GM12892 (cell line): ENCODE data around the gene OR1D5.

Experiments used
- DNase-seq: peaks from one replicate; pipeline ENCODE4 v3.0.0; 2011; ENCODE audit not compliant: insufficient read length
- FAIRE-seq: peaks from 2 replicates; lab custom pipeline; 2011; peaks lifted over from hg19 to GRCh38; lab: Jason Lieb, UNC
- POLR2A ChIP-seq: IDR thresholded peaks from 2 replicates; pipeline ENCODE4 v1.6.1; 2011; ENCODE audit warnings: low read depth, low read length, control low read depth
- POLR2AphosphoS5 ChIP-seq: IDR thresholded peaks from 2 replicates; pipeline ENCODE4 v1.6.1; 2011; ENCODE audit warnings: low read depth, low read length, control low read depth
- TAF1 ChIP-seq: IDR thresholded peaks from 2 replicates; pipeline ENCODE4 v1.6.1; 2011; ENCODE audit warnings: low read depth, mild to moderate bottlenecking, control low read depth, low read length, borderline replicate concordance

Gene OR1D5

GRCh38 chr17:3029213-3029913 is 34.0 kb downstream of the OR1D5 start:
- DNase-seq (no peak), FAIRE-seq (no peak)
- TF ChIP-seq TAF1 = no peak
- TF ChIP-seq POLR2A = no peak
- TF ChIP-seq POLR2AphosphoS5 = no peak

GRCh38 chr17:3027786-3028532 is 35.4 kb downstream of the OR1D5 start:
- no peak for TF ChIP-seq POLR2AphosphoS5
- DNase-seq (no peak), FAIRE-seq (no peak)

GRCh38 chr17:3026856-3027751 is 36.3 kb downstream of the OR1D5 start:
- no peak for DNase-seq
- no peak for FAIRE-seq
- no peak for TF ChIP-seq POLR2AphosphoS5
- no peak for TF ChIP-seq POLR2A
- TF ChIP-seq TAF1 = no peak

- no peak for TF ChIP-seq TAF1
- TF ChIP-seq POLR2A = no peak
- TF ChIP-seq POLR2AphosphoS5 = no peak
- DNase-seq (no peak), FAIRE-seq (no peak)
Measured at GRCh38 chr17:3026125-3026855, 37.1 kb downstream of the OR1D5 start.

GRCh38 chr17:3025421-3026124 is 37.8 kb downstream of the OR1D5 start:
- no peak for TF ChIP-seq POLR2A
- DNase-seq (no peak), FAIRE-seq (no peak)

- no peak for TF ChIP-seq POLR2A
- no peak for TF ChIP-seq POLR2AphosphoS5
- TF ChIP-seq TAF1 = no peak
- no peak for DNase-seq
- no peak for FAIRE-seq
Measured at GRCh38 chr17:3024346-3024745, 39.1 kb downstream of the OR1D5 start.

GRCh38 chr17:3022197-3022596 is 41.2 kb downstream of the OR1D5 start:
- FAIRE-seq (no peak), DNase-seq (no peak)
- TF ChIP-seq POLR2AphosphoS5 = no peak
- TF ChIP-seq POLR2A = no peak
- no peak for TF ChIP-seq TAF1

GRCh38 chr17:3020381-3020780 is 43.0 kb downstream of the OR1D5 start:
- FAIRE-seq (no peak), DNase-seq (no peak)
- TF ChIP-seq TAF1 = no peak
- TF ChIP-seq POLR2AphosphoS5 = no peak
- no peak for TF ChIP-seq POLR2A

GRCh38 chr17:3019761-3020160 is 43.6 kb downstream of the OR1D5 start:
- FAIRE-seq (no peak), DNase-seq (no peak)
- TF ChIP-seq POLR2AphosphoS5 (no peak), POLR2A (no peak), TAF1 (no peak)

- no peak for DNase-seq
- FAIRE-seq = no peak
- no peak for TF ChIP-seq POLR2A
- no peak for TF ChIP-seq TAF1
- TF ChIP-seq POLR2AphosphoS5 = no peak
Measured at GRCh38 chr17:3017936-3018335, 45.5 kb downstream of the OR1D5 start.

GRCh38 chr17:3015890-3016289 is 47.5 kb downstream of the OR1D5 start:
- FAIRE-seq (no peak), DNase-seq (no peak)

More at GRCh38 chr17:3015890-3016289, 47.5 kb downstream of the OR1D5 start:
- no peak for TF ChIP-seq POLR2A
- no peak for TF ChIP-seq POLR2AphosphoS5
- no peak for TF ChIP-seq TAF1
